OCI-LY7 (cell line): ENCODE data around the gene COL18A1. TPM values are rescaled to one million over a fixed set of nuclear protein-coding genes. Genes with fewer than 3 reads are reported as not detected.

ENCODE experiments used
- BruUV-seq: library from RNA; stranded (reverse); fragments of 400-500 nt; replicated peaks from 2 replicates; lab custom pipeline; 2021; lab: Mats Ljungman, UMichigan
- CTCF ChIA-PET: fragments of 300-600 bp; sonication (Branson Sonifier 250); formaldehyde crosslinking; loops from one replicate; lab custom pipeline; 2022; ENCODE audit warnings: antibody characterized with exemption; ENCODE audit not compliant: unreplicated experiment; lab: Charles Lee
- POLR2A ChIA-PET: fragments of 300-600 bp; sonication (Branson Sonifier 250); formaldehyde crosslinking; loops from one replicate; lab custom pipeline; 2022; ENCODE audit warnings: antibody characterized with exemption; lab: Charles Lee
- DNase-seq: peaks from one replicate; pipeline ENCODE4 v3.0.0-alpha.2; 2015; ENCODE audit warnings: low spot score
- H2AFZ ChIP-seq: fragments of 200-600 bp; sonication (generic), shearing (Covaris generic); 2 replicates; pipeline ENCODE4 v1.6.1; 2014; ENCODE audit warnings: mild to moderate bottlenecking, antibody characterized with exemption, low read length, moderate library complexity
- H3K27ac ChIP-seq: fragments of 200-600 bp; sonication (generic); 2 replicates; pipeline ENCODE4 v1.5.1; 2014; ENCODE audit warnings: mixed run types, low read depth, mild to moderate bottlenecking, moderate library complexity, low read length, inconsistent platforms; ENCODE audit not compliant: poor library complexity, severe bottlenecking
- H3K36me3 ChIP-seq: fragments of 200-600 bp; sonication (generic); 2 replicates; pipeline ENCODE4 v1.6.1; 2014; ENCODE audit warnings: mild to moderate bottlenecking, antibody characterized with exemption, low read length, moderate library complexity, mixed read lengths; ENCODE audit not compliant: insufficient read depth
- H3K4me1 ChIP-seq: fragments of 200-600 bp; sonication (generic); 2 replicates; pipeline ENCODE4 v1.5.1; 2014; ENCODE audit warnings: mild to moderate bottlenecking, low read length; ENCODE audit not compliant: insufficient read depth, poor library complexity, severe bottlenecking
- H3K4me2 ChIP-seq: fragments of 200-600 bp; sonication (generic); 2 replicates; pipeline ENCODE4 v1.6.1; 2014; ENCODE audit warnings: mild to moderate bottlenecking, low read length
- H3K4me3 ChIP-seq: fragments of 200-600 bp; sonication (generic); 2 replicates; pipeline ENCODE4 v1.5.1; 2014; ENCODE audit warnings: mild to moderate bottlenecking, low read depth, low read length; ENCODE audit not compliant: poor library complexity, severe bottlenecking
- H3K79me2 ChIP-seq: fragments of 200-600 bp; sonication (generic); 2 replicates; pipeline ENCODE4 v1.6.1; 2016; ENCODE audit warnings: low read depth, mild to moderate bottlenecking, low read length, moderate library complexity, mixed read lengths; ENCODE audit not compliant: insufficient read depth
- H3K9me2 ChIP-seq: fragments of 200-600 bp; sonication (generic); 2 replicates; pipeline ENCODE4 v1.6.1; 2016; ENCODE audit warnings: mild to moderate bottlenecking, low read length, mixed read lengths; ENCODE audit not compliant: insufficient read depth
- H3K9me3 ChIP-seq: fragments of 200-600 bp; sonication (generic); 2 replicates; pipeline ENCODE4 v1.6.1; 2014; ENCODE audit warnings: mild to moderate bottlenecking, mixed run types, low read length, mixed read lengths
- H4K20me1 ChIP-seq: fragments of 200-600 bp; sonication (generic); 2 replicates; pipeline ENCODE4 v1.6.1; 2014; ENCODE audit warnings: mild to moderate bottlenecking, antibody characterized with exemption, low read length, moderate library complexity, mixed read lengths; ENCODE audit not compliant: insufficient read depth
- EZH2phosphoT487 ChIP-seq: fragments of 200-600 bp; sonication (generic); IDR thresholded peaks from 2 replicates; pipeline ENCODE4 v1.6.1; 2018; ENCODE audit warnings: low read depth, borderline replicate concordance, mild to moderate bottlenecking, mixed run types, antibody characterized with exemption, low read length, moderate library complexity, mixed read lengths
- intact Hi-C: fragments of 100-400 bp; cut with micrococcal nuclease; formaldehyde crosslinking; loops from one replicate; pipeline ENCODE4 v1.10.0; 2022; ENCODE audit not compliant: unreplicated experiment
- total RNA-seq, 2 experiments: library from RNA; depleted of rRNA in 1 of 2; stranded (reverse); fragments of >200 nt in 1 of 2; shearing (Covaris generic) in 1 of 2; gene quantifications; 2 replicates each; pipeline ENCODE4 v1.2.3, GENCODE V29; 2014 to 2022
- TF ChIP-seq, protein P1 (sequence below): fragments of 200-600 bp; sonication (generic); conservative IDR thresholded peaks from 2 replicates; pipeline ENCODE4 v1.5.1; 2014; ENCODE audit warnings: mild to moderate bottlenecking, antibody characterized with exemption, low read length, moderate library complexity, mixed read lengths

COL18A1 gene
- total RNA-seq, 2 experiments from 2014 or later: 0.23 to 7.4 TPM

DNA sequence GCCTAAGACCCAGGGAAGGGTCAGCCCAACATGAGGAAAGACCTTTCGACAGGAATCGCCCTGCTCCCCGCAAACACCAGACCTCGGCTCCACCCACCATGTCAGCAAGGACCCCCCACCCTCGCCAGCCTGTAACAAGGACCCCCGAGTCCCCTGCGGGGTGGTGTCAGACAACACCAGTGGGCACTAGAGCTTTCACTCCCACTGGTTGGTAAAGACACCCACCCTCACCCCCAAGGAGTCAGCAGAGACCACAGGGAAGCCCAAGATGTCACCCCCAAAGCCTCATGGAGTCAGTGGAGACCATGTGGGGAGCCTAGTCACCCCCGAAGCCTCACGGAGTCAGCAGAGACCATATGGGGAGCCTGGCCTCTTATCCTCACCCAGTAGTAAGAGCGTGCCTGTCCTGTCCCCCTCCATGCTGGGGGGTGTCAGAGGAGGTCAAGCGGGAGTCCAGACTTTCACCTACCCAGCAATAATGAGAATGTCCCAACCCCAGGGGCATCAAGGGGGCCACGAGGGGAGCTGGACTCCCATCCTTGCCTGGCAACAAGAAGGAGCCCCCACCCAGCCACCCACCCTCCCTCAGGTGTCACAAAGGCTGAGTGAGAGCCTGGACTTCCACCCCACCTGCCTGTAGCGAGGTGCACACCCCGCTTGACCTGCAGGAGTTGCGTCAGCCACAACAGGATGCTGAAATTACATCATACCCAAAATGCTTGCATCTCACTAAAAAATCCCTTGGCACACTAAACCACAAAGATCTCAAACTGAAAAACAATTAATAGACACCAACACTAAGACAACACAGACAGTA is 112.5 kb downstream of the COL18A1 start:
- CTCF ChIA-PET: no interaction called here
- no peaks in the 10 kb centered on the region for H3K9me2 ChIP-seq
- no peaks in the 10 kb centered on the region for H3K4me1 ChIP-seq
- peaks cover 46% of the 10 kb centered on the region for H3K36me3 ChIP-seq
- no peak overlapping the region for H3K27ac ChIP-seq
- no peaks in the 10 kb centered on the region for H4K20me1 ChIP-seq
- no peaks in the 10 kb centered on the region for H3K79me2 ChIP-seq
- DNase-seq: no peak
- POLR2A ChIA-PET: no interaction called here
- H3K4me2 ChIP-seq: no peak overlapping the region
- no peak for TF ChIP-seq EZH2phosphoT487
- TF ChIP-seq, protein P1, sequence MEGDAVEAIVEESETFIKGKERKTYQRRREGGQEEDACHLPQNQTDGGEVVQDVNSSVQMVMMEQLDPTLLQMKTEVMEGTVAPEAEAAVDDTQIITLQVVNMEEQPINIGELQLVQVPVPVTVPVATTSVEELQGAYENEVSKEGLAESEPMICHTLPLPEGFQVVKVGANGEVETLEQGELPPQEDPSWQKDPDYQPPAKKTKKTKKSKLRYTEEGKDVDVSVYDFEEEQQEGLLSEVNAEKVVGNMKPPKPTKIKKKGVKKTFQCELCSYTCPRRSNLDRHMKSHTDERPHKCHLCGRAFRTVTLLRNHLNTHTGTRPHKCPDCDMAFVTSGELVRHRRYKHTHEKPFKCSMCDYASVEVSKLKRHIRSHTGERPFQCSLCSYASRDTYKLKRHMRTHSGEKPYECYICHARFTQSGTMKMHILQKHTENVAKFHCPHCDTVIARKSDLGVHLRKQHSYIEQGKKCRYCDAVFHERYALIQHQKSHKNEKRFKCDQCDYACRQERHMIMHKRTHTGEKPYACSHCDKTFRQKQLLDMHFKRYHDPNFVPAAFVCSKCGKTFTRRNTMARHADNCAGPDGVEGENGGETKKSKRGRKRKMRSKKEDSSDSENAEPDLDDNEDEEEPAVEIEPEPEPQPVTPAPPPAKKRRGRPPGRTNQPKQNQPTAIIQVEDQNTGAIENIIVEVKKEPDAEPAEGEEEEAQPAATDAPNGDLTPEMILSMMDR: no peak
- intact Hi-C loops: no loop called here
- no TSS peak for BruUV-seq
- H3K4me3 ChIP-seq: no peak overlapping the region
- H2AFZ ChIP-seq: no peak overlapping the region
- peaks cover 39% of the 10 kb centered on the region; the same call in 1 of the 2 replicates for H3K9me3 ChIP-seq

DNA sequence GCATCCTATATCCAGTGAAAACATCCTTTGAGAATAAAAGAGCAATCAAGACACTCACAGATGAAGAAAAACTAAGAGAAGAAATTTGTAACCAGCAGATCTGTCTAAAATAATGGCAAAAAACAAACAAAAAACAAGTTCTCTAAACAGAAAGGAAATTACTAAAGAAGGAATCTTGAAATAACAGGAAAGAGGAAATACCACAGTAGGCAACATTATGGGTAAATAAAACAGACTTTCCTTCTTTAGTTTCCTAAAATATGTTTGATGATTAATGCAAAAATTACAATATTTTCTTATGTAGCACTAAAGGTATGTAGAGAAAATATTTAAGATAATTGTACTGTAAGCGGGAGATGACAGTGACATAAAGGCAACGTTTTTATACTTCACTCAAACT is 113.8 kb downstream of the COL18A1 start:
- no peaks in the 10 kb centered on the region for H4K20me1 ChIP-seq
- BruUV-seq: no TSS peak
- TF ChIP-seq, protein P1: no peak
- no peak for TF ChIP-seq EZH2phosphoT487

DNA sequence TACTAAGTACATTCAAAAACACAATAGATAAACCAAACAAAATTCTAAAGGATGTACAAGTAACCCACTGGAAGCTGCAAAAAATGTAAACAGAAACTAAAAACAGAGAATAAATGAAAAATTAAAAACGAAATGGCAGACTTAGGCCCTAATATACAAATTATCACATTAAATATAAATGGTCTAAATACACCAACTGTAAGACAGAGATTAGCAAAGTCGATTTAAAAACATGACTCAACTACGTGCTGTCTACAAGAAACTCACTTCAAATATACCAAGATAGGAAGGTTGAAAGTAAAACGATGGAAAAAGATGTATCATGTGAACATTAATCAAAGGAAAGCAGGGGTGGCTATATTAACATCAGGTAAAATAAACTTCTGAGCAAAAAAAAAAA is 114.2 kb downstream of the COL18A1 start:
- Histone ChIP-seq H3K4me1 (no peaks in the 10 kb centered on the region), H3K4me2 (no peak overlapping the region), H3K27ac (no peak overlapping the region), H3K9me2 (no peaks in the 10 kb centered on the region), H3K36me3 (peaks cover 53% of the 10 kb centered on the region), H3K4me3 (no peak overlapping the region), H3K79me2 (no peaks in the 10 kb centered on the region), H2AFZ (no peak overlapping the region), H3K9me3 (peaks cover 39% of the 10 kb centered on the region; the same call in 1 of the 2 replicates), H4K20me1 (no peaks in the 10 kb centered on the region)
- POLR2A ChIA-PET: no interaction called here
- intact Hi-C loops: no loop called here
- no peak for DNase-seq
- CTCF ChIA-PET: no interaction called here
- BruUV-seq: no TSS peak
- no peak for TF ChIP-seq EZH2phosphoT487
- TF ChIP-seq, protein P1: no peak

More for the DNA sequence above, 113.8 kb downstream of the COL18A1 start:
- H3K79me2 ChIP-seq: no peaks in the 10 kb centered on the region
- intact Hi-C loops: no loop called here
- H3K9me2 ChIP-seq: no peaks in the 10 kb centered on the region
- no peak overlapping the region for H3K4me3 ChIP-seq
- DNase-seq: no peak
- peaks cover 53% of the 10 kb centered on the region for H3K36me3 ChIP-seq
- peaks cover 39% of the 10 kb centered on the region; the same call in 1 of the 2 replicates for H3K9me3 ChIP-seq
- no peak overlapping the region for H3K27ac ChIP-seq
- H3K4me2 ChIP-seq: no peak overlapping the region
- POLR2A ChIA-PET: no interaction called here
- H3K4me1 ChIP-seq: no peaks in the 10 kb centered on the region
- CTCF ChIA-PET: no interaction called here
- H2AFZ ChIP-seq: no peak overlapping the region
